Brain microvascular endothelial cell (primary cell): ENCODE measurements around the gene SMAD7.

ENCODE experiments used
- DNase-seq: peaks from one replicate; pipeline ENCODE4 v3.0.0-alpha.2; 2020
- H3K27ac ChIP-seq: fragments of 250-450 bp; sonication (Bioruptor Pico); 2 replicates; pipeline ENCODE4 v1.5.1; 2020; ENCODE audit warnings: mild to moderate bottlenecking, moderate library complexity
- H3K27me3 ChIP-seq: fragments of 250-450 bp; sonication (Bioruptor Pico); replicated peaks from 2 replicates; pipeline ENCODE4 v1.5.1; 2020; ENCODE audit warnings: mild to moderate bottlenecking
- H3K36me3 ChIP-seq: fragments of 250-450 bp; sonication (Bioruptor Pico); replicated peaks from 2 replicates; pipeline ENCODE4 v1.5.1; 2020; ENCODE audit warnings: mild to moderate bottlenecking
- H3K4me3 ChIP-seq: 2 replicates; pipeline ENCODE4 v1.5.1; 2011; ENCODE audit warnings: low read depth, mild to moderate bottlenecking, control low read depth, low read length, moderate library complexity
- CTCF ChIP-seq: IDR thresholded peaks from 2 replicates; pipeline ENCODE4 v1.5.1; 2011; ENCODE audit warnings: low read depth, mild to moderate bottlenecking, moderate library complexity, low read length, control low read depth, inconsistent platforms; ENCODE audit errors: missing control alignments
- in situ Hi-C: cut with HindIII; loops from 2 replicates; pipeline ENCODE4 v1.10.0; 2017; ENCODE audit warnings: low sequenced_read_pairs, low pct_ligation_motif_present

The SMAD7 gene

GRCh38 chr18:48982266-48982665 is 31.5 kb upstream of the SMAD7 start:
- Histone ChIP-seq H3K27me3 (no peaks in the 10 kb centered on the region), H3K36me3 (no peaks in the 10 kb centered on the region), H3K27ac (no peak overlapping the region), H3K4me3 (no peak overlapping the region)
- DNase-seq: no peak
- in situ Hi-C loops: no loop called here
- no peak for TF ChIP-seq CTCF

- TF ChIP-seq CTCF: no peak
- DNase-seq: peak; percentile 51
- no peak overlapping the region for H3K27ac ChIP-seq
- in situ Hi-C loops: no loop called here
- no peaks in the 10 kb centered on the region for H3K27me3 ChIP-seq
- no peak overlapping the region for H3K4me3 ChIP-seq
- no peaks in the 10 kb centered on the region for H3K36me3 ChIP-seq
Observed at GRCh38 chr18:48979944-48980890, 29.5 kb upstream of the SMAD7 start.

GRCh38 chr18:48977914-48978313 is 27.1 kb upstream of the SMAD7 start:
- DNase-seq: no peak
- no peaks in the 10 kb centered on the region for H3K36me3 ChIP-seq
- no peaks in the 10 kb centered on the region for H3K27me3 ChIP-seq
- TF ChIP-seq CTCF: no peak
- in situ Hi-C loops: no loop called here
- no peak overlapping the region for H3K27ac ChIP-seq
- H3K4me3 ChIP-seq: no peak overlapping the region

GRCh38 chr18:48975817-48976649 is 25.3 kb upstream of the SMAD7 start:
- Histone ChIP-seq H3K27me3 (no peaks in the 10 kb centered on the region), H3K36me3 (no peaks in the 10 kb centered on the region), H3K4me3 (peak overlapping the region; percentile 64), H3K27ac (no peak overlapping the region)
- in situ Hi-C loops: no loop called here
- no peak for TF ChIP-seq CTCF
- no peak for DNase-seq

GRCh38 chr18:48975120-48975816 is 24.5 kb upstream of the SMAD7 start:
- Histone ChIP-seq H3K36me3 (no peaks in the 10 kb centered on the region), H3K4me3 (peak overlapping the region; percentile 64), H3K27me3 (no peaks in the 10 kb centered on the region), H3K27ac (no peak overlapping the region)
- no peak for DNase-seq
- no peak for TF ChIP-seq CTCF
- in situ Hi-C loops: no loop called here
